Measurements from ENCODE around the gene GPC1.

DNA sequence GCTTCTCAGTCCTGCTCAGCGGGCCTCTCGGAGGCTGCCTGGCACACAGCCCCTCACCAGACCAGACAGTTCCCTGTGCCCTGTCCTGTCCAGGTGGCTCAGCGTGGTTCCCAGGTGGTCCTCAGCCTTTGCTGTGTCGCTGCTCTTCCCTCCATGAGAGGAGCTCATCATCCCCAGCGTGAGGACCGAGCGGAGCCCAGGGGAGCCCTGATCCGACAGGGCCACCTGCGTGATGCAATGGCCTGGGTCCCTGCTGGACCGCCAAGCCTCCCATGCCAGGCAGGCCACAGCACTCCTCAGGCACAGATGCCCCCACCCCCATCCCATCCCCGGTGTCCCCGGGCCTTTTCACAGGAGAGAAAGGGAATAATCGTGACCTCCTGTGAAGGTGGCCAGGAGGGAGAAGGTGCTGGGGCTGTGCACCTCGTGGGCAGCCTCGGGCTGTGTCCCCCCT is 4.3 kb downstream of the GPC1 start:
- TF ChIP-seq, protein P1, sequence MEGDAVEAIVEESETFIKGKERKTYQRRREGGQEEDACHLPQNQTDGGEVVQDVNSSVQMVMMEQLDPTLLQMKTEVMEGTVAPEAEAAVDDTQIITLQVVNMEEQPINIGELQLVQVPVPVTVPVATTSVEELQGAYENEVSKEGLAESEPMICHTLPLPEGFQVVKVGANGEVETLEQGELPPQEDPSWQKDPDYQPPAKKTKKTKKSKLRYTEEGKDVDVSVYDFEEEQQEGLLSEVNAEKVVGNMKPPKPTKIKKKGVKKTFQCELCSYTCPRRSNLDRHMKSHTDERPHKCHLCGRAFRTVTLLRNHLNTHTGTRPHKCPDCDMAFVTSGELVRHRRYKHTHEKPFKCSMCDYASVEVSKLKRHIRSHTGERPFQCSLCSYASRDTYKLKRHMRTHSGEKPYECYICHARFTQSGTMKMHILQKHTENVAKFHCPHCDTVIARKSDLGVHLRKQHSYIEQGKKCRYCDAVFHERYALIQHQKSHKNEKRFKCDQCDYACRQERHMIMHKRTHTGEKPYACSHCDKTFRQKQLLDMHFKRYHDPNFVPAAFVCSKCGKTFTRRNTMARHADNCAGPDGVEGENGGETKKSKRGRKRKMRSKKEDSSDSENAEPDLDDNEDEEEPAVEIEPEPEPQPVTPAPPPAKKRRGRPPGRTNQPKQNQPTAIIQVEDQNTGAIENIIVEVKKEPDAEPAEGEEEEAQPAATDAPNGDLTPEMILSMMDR (IDR thresholded peaks at IDR 0.05; ENCODE audit: low read length), result no peak
- TF ChIP-seq EZH2 (IDR thresholded peaks at IDR 0.05; ENCODE audit: borderline replicate concordance, low read length), result no peak
